GM06990 (cell line): Measurements from ENCODE around the gene NKIRAS2.
A peak's percentile ranks its signal among the peaks of the same experiment; 100 is the strongest.

Experiments
- DNase-seq: peaks from one replicate; pipeline ENCODE4 v3.0.0-alpha.2; 2011; ENCODE audit not compliant: insufficient read length; ENCODE audit errors: extremely low read depth
- H3K27me3 ChIP-seq: replicated peaks from 2 replicates; pipeline ENCODE4 v1.6.0; 2011; ENCODE audit warnings: low read length; ENCODE audit not compliant: control insufficient read depth, insufficient read depth
- H3K36me3 ChIP-seq: 2 replicates; pipeline ENCODE4 v1.5.1; 2011; ENCODE audit warnings: low read length; ENCODE audit not compliant: control insufficient read depth, insufficient read depth
- H3K4me3 ChIP-seq: replicated peaks from 2 replicates; pipeline ENCODE4 v1.5.1; 2011; ENCODE audit warnings: low read depth, mild to moderate bottlenecking, control low read depth, low read length
- CTCF ChIP-seq: IDR thresholded peaks from 2 replicates; pipeline ENCODE4 v1.5.1; 2011; ENCODE audit warnings: low read length, control low read depth, mild to moderate bottlenecking, inconsistent platforms; ENCODE audit not compliant: insufficient read depth, poor library complexity, severe bottlenecking

NKIRAS2 gene

GRCh38 chr17:42071810-42072209 is 51.9 kb downstream of the NKIRAS2 start:
- peaks cover 2% of the 10 kb centered on the region for H3K27me3 ChIP-seq
- DNase-seq: no peak
- H3K36me3 ChIP-seq: no peaks in the 10 kb centered on the region
- H3K4me3 ChIP-seq: no peak overlapping the region; the same call in 1 of the 2 replicates
- TF ChIP-seq CTCF: no peak

GRCh38 chr17:42072323-42073187 is 52.7 kb downstream of the NKIRAS2 start:
- peaks cover 2% of the 10 kb centered on the region for H3K27me3 ChIP-seq
- no peaks in the 10 kb centered on the region for H3K36me3 ChIP-seq
- TF ChIP-seq CTCF: no peak
- DNase-seq: no peak
- peak overlapping the region; percentile 14 for H3K4me3 ChIP-seq
